Measurements from ENCODE around the gene CSF3. TPM values are rescaled to one million over a fixed set of nuclear protein-coding genes. Genes with fewer than 3 reads are reported as not detected.

CSF3 gene
- total and polyA plus RNA-seq, 2 of the 13 experiments (the other 11 are each of a cell fraction or from before 2014, with no cell fraction given): 0.09 TPM; not detected in 1

DNA sequence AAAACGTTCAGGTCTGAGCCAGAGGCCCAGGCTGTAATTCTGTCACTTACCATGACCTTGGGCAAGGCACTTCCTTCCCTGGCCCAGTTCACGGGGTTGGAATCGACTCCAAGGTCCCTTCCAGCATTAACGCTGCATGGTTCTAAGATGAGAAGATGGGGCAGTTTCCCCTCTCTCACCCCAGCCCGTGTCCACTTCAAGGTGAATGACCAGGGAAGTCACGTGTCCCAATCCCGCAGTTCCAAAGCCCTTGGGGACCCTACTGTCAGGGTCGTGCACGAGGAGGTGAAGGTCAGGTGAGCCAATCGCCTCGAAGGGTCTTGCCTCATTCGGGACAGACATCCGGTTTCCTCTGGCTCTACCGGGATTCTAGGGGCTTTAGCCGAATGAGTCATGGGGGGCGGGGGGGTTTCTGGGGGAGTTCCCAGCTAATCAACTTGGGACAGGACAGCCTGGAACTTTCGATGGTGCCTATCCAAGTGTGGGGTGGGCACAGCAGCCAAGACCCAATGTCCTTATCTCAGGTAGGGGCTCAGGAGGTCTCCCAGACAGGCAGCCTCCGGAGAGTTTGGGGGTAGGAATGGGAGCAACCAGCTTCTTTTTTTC lies 762 bp upstream of the CSF3 start (continued):
- TF ChIP-seq, protein P1, sequence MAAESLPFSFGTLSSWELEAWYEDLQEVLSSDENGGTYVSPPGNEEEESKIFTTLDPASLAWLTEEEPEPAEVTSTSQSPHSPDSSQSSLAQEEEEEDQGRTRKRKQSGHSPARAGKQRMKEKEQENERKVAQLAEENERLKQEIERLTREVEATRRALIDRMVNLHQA (CRISPR knock-in tag; IDR thresholded peaks at IDR 0.05): no peak
- TF ChIP-seq, protein P2, sequence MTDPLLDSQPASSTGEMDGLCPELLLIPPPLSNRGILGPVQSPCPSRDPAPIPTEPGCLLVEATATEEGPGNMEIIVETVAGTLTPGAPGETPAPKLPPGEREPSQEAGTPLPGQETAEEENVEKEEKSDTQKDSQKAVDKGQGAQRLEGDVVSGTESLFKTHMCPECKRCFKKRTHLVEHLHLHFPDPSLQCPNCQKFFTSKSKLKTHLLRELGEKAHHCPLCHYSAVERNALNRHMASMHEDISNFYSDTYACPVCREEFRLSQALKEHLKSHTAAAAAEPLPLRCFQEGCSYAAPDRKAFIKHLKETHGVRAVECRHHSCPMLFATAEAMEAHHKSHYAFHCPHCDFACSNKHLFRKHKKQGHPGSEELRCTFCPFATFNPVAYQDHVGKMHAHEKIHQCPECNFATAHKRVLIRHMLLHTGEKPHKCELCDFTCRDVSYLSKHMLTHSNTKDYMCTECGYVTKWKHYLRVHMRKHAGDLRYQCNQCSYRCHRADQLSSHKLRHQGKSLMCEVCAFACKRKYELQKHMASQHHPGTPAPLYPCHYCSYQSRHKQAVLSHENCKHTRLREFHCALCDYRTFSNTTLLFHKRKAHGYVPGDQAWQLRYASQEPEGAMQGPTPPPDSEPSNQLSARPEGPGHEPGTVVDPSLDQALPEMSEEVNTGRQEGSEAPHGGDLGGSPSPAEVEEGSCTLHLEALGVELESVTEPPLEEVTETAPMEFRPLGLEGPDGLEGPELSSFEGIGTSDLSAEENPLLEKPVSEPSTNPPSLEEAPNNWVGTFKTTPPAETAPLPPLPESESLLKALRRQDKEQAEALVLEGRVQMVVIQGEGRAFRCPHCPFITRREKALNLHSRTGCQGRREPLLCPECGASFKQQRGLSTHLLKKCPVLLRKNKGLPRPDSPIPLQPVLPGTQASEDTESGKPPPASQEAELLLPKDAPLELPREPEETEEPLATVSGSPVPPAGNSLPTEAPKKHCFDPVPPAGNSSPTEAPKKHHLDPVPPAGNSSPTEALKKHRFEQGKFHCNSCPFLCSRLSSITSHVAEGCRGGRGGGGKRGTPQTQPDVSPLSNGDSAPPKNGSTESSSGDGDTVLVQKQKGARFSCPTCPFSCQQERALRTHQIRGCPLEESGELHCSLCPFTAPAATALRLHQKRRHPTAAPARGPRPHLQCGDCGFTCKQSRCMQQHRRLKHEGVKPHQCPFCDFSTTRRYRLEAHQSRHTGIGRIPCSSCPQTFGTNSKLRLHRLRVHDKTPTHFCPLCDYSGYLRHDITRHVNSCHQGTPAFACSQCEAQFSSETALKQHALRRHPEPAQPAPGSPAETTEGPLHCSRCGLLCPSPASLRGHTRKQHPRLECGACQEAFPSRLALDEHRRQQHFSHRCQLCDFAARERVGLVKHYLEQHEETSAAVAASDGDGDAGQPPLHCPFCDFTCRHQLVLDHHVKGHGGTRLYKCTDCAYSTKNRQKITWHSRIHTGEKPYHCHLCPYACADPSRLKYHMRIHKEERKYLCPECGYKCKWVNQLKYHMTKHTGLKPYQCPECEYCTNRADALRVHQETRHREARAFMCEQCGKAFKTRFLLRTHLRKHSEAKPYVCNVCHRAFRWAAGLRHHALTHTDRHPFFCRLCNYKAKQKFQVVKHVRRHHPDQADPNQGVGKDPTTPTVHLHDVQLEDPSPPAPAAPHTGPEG (CRISPR knock-in tag; IDR thresholded peaks at IDR 0.05): no peak
- TF ChIP-seq MAF1 (CRISPR knock-in tag; IDR thresholded peaks at IDR 0.05; ENCODE audit: borderline replicate concordance): 0 out of 2 replicates have a peak, but pooled peaks have one; percentile 32
- no peak for TF ChIP-seq TOPORS (CRISPR knock-in tag; IDR thresholded peaks at IDR 0.05)
- TF ChIP-seq ZNF747 (CRISPR knock-in tag; IDR thresholded peaks at IDR 0.05; ENCODE audit: borderline replicate concordance): 0 out of 2 replicates have a peak, but pooled peaks have one; percentile 14
- TF ChIP-seq, protein P3, sequence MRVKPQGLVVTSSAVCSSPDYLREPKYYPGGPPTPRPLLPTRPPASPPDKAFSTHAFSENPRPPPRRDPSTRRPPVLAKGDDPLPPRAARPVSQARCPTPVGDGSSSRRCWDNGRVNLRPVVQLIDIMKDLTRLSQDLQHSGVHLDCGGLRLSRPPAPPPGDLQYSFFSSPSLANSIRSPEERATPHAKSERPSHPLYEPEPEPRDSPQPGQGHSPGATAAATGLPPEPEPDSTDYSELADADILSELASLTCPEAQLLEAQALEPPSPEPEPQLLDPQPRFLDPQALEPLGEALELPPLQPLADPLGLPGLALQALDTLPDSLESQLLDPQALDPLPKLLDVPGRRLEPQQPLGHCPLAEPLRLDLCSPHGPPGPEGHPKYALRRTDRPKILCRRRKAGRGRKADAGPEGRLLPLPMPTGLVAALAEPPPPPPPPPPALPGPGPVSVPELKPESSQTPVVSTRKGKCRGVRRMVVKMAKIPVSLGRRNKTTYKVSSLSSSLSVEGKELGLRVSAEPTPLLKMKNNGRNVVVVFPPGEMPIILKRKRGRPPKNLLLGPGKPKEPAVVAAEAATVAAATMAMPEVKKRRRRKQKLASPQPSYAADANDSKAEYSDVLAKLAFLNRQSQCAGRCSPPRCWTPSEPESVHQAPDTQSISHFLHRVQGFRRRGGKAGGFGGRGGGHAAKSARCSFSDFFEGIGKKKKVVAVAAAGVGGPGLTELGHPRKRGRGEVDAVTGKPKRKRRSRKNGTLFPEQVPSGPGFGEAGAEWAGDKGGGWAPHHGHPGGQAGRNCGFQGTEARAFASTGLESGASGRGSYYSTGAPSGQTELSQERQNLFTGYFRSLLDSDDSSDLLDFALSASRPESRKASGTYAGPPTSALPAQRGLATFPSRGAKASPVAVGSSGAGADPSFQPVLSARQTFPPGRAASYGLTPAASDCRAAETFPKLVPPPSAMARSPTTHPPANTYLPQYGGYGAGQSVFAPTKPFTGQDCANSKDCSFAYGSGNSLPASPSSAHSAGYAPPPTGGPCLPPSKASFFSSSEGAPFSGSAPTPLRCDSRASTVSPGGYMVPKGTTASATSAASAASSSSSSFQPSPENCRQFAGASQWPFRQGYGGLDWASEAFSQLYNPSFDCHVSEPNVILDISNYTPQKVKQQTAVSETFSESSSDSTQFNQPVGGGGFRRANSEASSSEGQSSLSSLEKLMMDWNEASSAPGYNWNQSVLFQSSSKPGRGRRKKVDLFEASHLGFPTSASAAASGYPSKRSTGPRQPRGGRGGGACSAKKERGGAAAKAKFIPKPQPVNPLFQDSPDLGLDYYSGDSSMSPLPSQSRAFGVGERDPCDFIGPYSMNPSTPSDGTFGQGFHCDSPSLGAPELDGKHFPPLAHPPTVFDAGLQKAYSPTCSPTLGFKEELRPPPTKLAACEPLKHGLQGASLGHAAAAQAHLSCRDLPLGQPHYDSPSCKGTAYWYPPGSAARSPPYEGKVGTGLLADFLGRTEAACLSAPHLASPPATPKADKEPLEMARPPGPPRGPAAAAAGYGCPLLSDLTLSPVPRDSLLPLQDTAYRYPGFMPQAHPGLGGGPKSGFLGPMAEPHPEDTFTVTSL (CRISPR knock-in tag; IDR thresholded peaks at IDR 0.05; ENCODE audit: borderline replicate concordance): no peak
- TF ChIP-seq, protein P4, sequence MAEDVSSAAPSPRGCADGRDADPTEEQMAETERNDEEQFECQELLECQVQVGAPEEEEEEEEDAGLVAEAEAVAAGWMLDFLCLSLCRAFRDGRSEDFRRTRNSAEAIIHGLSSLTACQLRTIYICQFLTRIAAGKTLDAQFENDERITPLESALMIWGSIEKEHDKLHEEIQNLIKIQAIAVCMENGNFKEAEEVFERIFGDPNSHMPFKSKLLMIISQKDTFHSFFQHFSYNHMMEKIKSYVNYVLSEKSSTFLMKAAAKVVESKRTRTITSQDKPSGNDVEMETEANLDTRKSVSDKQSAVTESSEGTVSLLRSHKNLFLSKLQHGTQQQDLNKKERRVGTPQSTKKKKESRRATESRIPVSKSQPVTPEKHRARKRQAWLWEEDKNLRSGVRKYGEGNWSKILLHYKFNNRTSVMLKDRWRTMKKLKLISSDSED (CRISPR knock-in tag; IDR thresholded peaks at IDR 0.05): no peak
- TF ChIP-seq, protein P5, sequence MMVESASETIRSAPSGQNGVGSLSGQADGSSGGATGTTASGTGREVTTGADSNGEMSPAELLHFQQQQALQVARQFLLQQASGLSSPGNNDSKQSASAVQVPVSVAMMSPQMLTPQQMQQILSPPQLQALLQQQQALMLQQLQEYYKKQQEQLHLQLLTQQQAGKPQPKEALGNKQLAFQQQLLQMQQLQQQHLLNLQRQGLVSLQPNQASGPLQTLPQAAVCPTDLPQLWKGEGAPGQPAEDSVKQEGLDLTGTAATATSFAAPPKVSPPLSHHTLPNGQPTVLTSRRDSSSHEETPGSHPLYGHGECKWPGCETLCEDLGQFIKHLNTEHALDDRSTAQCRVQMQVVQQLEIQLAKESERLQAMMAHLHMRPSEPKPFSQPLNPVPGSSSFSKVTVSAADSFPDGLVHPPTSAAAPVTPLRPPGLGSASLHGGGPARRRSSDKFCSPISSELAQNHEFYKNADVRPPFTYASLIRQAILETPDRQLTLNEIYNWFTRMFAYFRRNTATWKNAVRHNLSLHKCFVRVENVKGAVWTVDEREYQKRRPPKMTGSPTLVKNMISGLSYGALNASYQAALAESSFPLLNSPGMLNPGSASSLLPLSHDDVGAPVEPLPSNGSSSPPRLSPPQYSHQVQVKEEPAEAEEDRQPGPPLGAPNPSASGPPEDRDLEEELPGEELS (CRISPR knock-in tag; IDR thresholded peaks at IDR 0.05): no peak
- TF ChIP-seq, protein P6, sequence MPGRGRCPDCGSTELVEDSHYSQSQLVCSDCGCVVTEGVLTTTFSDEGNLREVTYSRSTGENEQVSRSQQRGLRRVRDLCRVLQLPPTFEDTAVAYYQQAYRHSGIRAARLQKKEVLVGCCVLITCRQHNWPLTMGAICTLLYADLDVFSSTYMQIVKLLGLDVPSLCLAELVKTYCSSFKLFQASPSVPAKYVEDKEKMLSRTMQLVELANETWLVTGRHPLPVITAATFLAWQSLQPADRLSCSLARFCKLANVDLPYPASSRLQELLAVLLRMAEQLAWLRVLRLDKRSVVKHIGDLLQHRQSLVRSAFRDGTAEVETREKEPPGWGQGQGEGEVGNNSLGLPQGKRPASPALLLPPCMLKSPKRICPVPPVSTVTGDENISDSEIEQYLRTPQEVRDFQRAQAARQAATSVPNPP (CRISPR knock-in tag; IDR thresholded peaks at IDR 0.05): no peak
- TF ChIP-seq ZNF121 (CRISPR knock-in tag; IDR thresholded peaks at IDR 0.05): 0 out of 2 replicates have a peak, but pooled peaks have one; percentile 24
- no peak for TF ChIP-seq ZNF841 (CRISPR knock-in tag; IDR thresholded peaks at IDR 0.05; ENCODE audit: borderline replicate concordance)

All from HepG2 (cell line).